Measurements from ENCODE around the gene MRPS35.
A peak's percentile ranks its signal among the peaks of the same experiment; 100 is the strongest.

The MRPS35 gene

DNA sequence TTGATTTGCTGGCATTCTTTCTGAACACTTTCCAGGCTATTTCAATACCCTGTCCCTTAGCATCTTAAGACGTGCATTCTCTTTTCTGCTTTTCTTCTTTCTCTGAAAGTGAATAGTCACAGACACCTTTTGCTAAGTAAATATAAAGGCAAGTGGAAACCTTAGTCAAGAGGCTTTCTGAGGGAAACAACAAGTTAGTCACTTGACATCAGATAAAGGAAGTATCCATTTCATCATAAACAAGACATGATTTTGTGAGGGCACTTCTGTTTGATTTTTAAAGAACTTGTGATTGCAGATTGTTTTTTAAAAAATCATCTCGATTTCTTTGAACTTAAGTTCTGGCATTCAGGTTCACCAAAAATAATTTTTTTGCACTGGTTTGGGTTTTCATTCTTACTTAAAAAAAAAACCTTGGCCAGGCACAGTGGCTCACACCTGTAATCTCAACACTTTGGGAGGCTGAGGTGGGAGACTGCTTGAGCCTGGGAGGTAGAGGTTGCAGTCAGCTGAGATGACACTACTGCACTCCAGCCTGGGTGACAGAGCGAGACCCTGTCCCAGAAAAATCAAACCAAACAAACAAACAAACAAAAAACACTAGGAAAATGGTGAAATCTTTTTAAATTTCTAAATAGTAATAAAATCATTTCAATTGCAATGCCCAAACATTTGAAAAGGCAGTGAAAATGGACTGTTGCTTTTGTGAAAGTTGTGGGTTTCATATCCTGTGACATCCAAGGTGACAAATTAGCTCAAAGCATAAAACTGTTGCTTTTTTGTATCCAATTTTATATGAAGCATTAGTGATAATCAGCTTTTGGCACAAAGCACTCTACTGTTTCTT, 61.1 kb downstream of the MRPS35 start (continued):
- TF ChIP-seq, protein P1, sequence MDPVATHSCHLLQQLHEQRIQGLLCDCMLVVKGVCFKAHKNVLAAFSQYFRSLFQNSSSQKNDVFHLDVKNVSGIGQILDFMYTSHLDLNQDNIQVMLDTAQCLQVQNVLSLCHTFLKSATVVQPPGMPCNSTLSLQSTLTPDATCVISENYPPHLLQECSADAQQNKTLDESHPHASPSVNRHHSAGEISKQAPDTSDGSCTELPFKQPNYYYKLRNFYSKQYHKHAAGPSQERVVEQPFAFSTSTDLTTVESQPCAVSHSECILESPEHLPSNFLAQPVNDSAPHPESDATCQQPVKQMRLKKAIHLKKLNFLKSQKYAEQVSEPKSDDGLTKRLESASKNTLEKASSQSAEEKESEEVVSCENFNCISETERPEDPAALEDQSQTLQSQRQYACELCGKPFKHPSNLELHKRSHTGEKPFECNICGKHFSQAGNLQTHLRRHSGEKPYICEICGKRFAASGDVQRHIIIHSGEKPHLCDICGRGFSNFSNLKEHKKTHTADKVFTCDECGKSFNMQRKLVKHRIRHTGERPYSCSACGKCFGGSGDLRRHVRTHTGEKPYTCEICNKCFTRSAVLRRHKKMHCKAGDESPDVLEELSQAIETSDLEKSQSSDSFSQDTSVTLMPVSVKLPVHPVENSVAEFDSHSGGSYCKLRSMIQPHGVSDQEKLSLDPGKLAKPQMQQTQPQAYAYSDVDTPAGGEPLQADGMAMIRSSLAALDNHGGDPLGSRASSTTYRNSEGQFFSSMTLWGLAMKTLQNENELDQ (tag by site-specific recombination; IDR thresholded peaks at IDR 0.05; ENCODE audit: low read depth) = no peak
- no peak for TF ChIP-seq ZNF311 (tag by site-specific recombination; IDR thresholded peaks at IDR 0.05; ENCODE audit: borderline replicate concordance)

DNA sequence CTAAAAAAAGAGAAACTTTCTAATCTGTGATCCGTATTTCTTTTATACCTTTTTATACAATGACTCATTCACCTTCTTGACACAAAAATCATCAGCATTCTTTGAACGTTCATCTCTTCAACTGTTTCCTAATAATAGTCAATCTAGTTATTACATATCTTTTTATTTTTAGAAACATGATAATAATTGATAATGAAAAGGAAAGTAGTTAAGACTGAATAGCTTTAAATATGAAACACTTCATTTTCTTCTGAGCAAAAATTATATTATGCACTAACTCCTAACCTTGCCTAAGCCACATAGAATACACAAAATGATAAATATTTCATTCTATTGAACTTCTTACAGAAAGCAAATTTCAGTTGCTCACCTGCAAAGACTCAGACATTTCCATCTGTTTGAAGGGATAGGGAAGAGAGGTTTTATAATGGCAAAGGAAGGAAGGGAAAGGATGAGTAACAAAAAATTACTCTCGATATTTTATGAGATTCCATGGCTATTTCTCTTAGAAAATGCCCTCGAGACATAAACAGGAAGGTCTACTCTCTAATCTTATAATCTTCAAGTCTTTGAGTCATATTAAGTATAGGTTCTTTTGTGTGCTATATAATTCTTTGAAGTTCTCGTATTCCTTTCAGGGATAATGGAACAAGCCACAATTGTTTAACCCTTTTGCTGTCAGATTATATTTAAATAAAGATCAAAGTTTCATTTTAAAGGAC, 61.9 kb downstream of the MRPS35 start:
- Histone ChIP-seq H3K9me3 (ENCODE audit: control insufficient read depth, insufficient read depth, low read depth, low read length) (no peaks in the 10 kb centered on the region), H3K4me1 (ENCODE audit: control insufficient read depth, insufficient read depth, low read length) (peaks cover 24% of the 10 kb centered on the region), H3K4me3 (ENCODE audit: low read depth, low read length) (no peak overlapping the region), H3K36me3 (ENCODE audit: control insufficient read depth in 2 of 2, insufficient read depth in 1 of 2, low read length in 2 of 2) (no peaks in the 10 kb centered on the region), H3K27ac (ENCODE audit: extremely low read depth, low read depth, low read length) (no peak overlapping the region)
- ChIA-PET CTCF (interaction anchor here (0.5 to 0.9 kb wide), 3 partner anchors 57 to 404 kb away, joined by 3 to 4 read pairs (median 3); no protein-coding TSS in a partner anchor), POLR2A (no interaction called here)
- TF ChIP-seq ZNF792 (tag by site-specific recombination; IDR thresholded peaks at IDR 0.05) (no peak), SALL2 (tag by site-specific recombination; IDR thresholded peaks at IDR 0.05; ENCODE audit: borderline replicate concordance) (no peak), ZNF473 (tag by site-specific recombination; IDR thresholded peaks at IDR 0.05) (no peak), YY2 (tag by site-specific recombination; IDR thresholded peaks at IDR 0.05) (no peak), PRDM10 (tag by site-specific recombination; IDR thresholded peaks at IDR 0.05) (peak; percentile 60), SP7 (tag by site-specific recombination; IDR thresholded peaks at IDR 0.05) (peak; percentile 67), ZNF157 (tag by site-specific recombination; IDR thresholded peaks at IDR 0.05) (no peak), SP3 (tag by site-specific recombination; IDR thresholded peaks at IDR 0.05) (no peak)
- TF ChIP-seq, protein P2, sequence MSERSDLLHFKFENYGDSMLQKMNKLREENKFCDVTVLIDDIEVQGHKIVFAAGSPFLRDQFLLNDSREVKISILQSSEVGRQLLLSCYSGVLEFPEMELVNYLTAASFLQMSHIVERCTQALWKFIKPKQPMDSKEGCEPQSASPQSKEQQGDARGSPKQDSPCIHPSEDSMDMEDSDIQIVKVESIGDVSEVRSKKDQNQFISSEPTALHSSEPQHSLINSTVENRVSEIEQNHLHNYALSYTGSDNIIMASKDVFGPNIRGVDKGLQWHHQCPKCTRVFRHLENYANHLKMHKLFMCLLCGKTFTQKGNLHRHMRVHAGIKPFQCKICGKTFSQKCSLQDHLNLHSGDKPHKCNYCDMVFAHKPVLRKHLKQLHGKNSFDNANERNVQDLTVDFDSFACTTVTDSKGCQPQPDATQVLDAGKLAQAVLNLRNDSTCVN (tag by site-specific recombination; optimal IDR thresholded peaks at IDR 0.05) = no peak
- TF ChIP-seq, protein P3, sequence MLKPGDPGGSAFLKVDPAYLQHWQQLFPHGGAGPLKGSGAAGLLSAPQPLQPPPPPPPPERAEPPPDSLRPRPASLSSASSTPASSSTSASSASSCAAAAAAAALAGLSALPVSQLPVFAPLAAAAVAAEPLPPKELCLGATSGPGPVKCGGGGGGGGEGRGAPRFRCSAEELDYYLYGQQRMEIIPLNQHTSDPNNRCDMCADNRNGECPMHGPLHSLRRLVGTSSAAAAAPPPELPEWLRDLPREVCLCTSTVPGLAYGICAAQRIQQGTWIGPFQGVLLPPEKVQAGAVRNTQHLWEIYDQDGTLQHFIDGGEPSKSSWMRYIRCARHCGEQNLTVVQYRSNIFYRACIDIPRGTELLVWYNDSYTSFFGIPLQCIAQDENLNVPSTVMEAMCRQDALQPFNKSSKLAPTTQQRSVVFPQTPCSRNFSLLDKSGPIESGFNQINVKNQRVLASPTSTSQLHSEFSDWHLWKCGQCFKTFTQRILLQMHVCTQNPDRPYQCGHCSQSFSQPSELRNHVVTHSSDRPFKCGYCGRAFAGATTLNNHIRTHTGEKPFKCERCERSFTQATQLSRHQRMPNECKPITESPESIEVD (tag by site-specific recombination; IDR thresholded peaks at IDR 0.05) = peak; percentile 13; the same call in 1 of the 2 replicates

Measured in HEK293 (cell line).